Kidney (tissue), 14 donors: ENCODE measurements around the gene GTF3C4. TPM values are rescaled to one million over a fixed set of nuclear protein-coding genes. Genes with fewer than 3 reads are reported as not detected.

Source experiments
- DNase-seq, 5 donors: peaks; one replicate each; pipeline ENCODE4 v3.0.0-alpha.2; 2013 to 2020
- FAIRE-seq: peaks from 2 replicates; lab custom pipeline; 2012; peaks lifted over from hg19 to GRCh38; lab: Jason Lieb, UNC
- H3K27ac ChIP-seq, 2 donors: one replicate each; pipeline ENCODE4 v1.7.0; 2013; ENCODE audit warnings: low read depth in 2 of 2, low read length in 2 of 2, inconsistent platforms in 1 of 2
- H3K27me3 ChIP-seq: one replicate; pipeline ENCODE4 v1.7.1; 2013; ENCODE audit warnings: low read length, inconsistent platforms; ENCODE audit not compliant: control insufficient read depth, insufficient read depth
- H3K36me3 ChIP-seq, 3 donors: one replicate each; pipeline versions ENCODE4 v1.7.0 to v1.7.1; 2013; ENCODE audit warnings: low read length in 3 of 3, control low read depth in 1 of 3, inconsistent platforms in 1 of 3; ENCODE audit not compliant: insufficient read depth in 3 of 3, control insufficient read depth in 2 of 3
- H3K4me1 ChIP-seq, 3 donors: one replicate each; pipeline versions ENCODE4 v1.7.0 to v1.7.1; 2013; ENCODE audit warnings: low read length in 3 of 3, inconsistent platforms in 1 of 3, low read depth in 1 of 3; ENCODE audit not compliant: control insufficient read depth in 2 of 3, insufficient read depth in 2 of 3
- H3K4me3 ChIP-seq, 3 donors: one replicate each; pipeline versions ENCODE4 v1.7.0 to v1.8.1; 2013; ENCODE audit warnings: low read length in 3 of 3, control low read depth in 1 of 3, inconsistent platforms in 1 of 3
- H3K9ac ChIP-seq, 3 donors: one replicate each; pipeline versions ENCODE4 v1.7.0 to v1.7.1; 2013; ENCODE audit warnings: low read length in 3 of 3, control low read depth in 1 of 3, inconsistent platforms in 1 of 3
- H3K9me3 ChIP-seq, 3 donors: one replicate each; pipeline versions ENCODE4 v1.7.0 to v1.7.1; 2013; ENCODE audit warnings: low read length in 3 of 3, control low read depth in 1 of 3, inconsistent platforms in 1 of 3; ENCODE audit not compliant: control insufficient read depth in 2 of 3, insufficient read depth in 1 of 3
- intact Hi-C: fragments of 100-400 bp; cut with DNase I; formaldehyde crosslinking; loops from one replicate; pipeline ENCODE4 v1.11.1; 2022
- polyA plus RNA-seq: library from polyadenylated mRNA; stranded (reverse); fragments of 350-450 nt; fragmentation: Illumina TruSeq; extraction: RNeasy Lipid Tissue Mini Kit (QIAGEN cat#74804); gene quantifications from one replicate; pipeline ENCODE4 v1.2.3, GENCODE V29; 2014; ENCODE audit warnings: low read depth, low replicate concordance; ENCODE audit not compliant: insufficient read depth
- total RNA-seq: library from RNA; stranded (reverse); fragmentation: NEBNext Ultra II Directional; extraction: Animal tissue kit (Norgen Biotek cat#: 25700); gene quantifications from one replicate; pipeline ENCODE4 v1.2.1, GENCODE V29; 2021
- TF ChIP-seq, protein P1 (sequence below): IDR thresholded peaks from 3 replicates; pipeline ENCODE4 v1.5.1; 2012; ENCODE audit warnings: mild to moderate bottlenecking, moderate library complexity, borderline replicate concordance; ENCODE audit not compliant: insufficient read depth; ENCODE audit errors: extremely low read depth
- donor health status: control.
- donor health status: control.
- donor health status: control.
- donor health status: control.
- donor health status: control.
- donor health status: DM: yes; HTN: yes; CAD: no.
- donor health status: Normal renal cell carcinoma (clear cell type).

Gene GTF3C4
- total and polyA plus RNA-seq, 2 donors from 2014 or later = 3.7 to 21.0 TPM

- H3K9me3 ChIP-seq = no peaks in the 10 kb centered on the region
- H3K9ac ChIP-seq = no peak overlapping the region
- no peak overlapping the region for H3K4me3 ChIP-seq
- FAIRE-seq (no peak), DNase-seq (no peak)
- no peaks in the 10 kb centered on the region for H3K27me3 ChIP-seq
- no peaks in the 10 kb centered on the region for H3K4me1 ChIP-seq
- H3K27ac ChIP-seq = no peak overlapping the region
- TF ChIP-seq, protein P1, sequence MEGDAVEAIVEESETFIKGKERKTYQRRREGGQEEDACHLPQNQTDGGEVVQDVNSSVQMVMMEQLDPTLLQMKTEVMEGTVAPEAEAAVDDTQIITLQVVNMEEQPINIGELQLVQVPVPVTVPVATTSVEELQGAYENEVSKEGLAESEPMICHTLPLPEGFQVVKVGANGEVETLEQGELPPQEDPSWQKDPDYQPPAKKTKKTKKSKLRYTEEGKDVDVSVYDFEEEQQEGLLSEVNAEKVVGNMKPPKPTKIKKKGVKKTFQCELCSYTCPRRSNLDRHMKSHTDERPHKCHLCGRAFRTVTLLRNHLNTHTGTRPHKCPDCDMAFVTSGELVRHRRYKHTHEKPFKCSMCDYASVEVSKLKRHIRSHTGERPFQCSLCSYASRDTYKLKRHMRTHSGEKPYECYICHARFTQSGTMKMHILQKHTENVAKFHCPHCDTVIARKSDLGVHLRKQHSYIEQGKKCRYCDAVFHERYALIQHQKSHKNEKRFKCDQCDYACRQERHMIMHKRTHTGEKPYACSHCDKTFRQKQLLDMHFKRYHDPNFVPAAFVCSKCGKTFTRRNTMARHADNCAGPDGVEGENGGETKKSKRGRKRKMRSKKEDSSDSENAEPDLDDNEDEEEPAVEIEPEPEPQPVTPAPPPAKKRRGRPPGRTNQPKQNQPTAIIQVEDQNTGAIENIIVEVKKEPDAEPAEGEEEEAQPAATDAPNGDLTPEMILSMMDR = no peak
- intact Hi-C loops = no loop called here
- no peaks in the 10 kb centered on the region for H3K36me3 ChIP-seq
These were observed 56.4 kb downstream of the GTF3C4 start for GRCh38 chr9:132726576-132727130.

DNA sequence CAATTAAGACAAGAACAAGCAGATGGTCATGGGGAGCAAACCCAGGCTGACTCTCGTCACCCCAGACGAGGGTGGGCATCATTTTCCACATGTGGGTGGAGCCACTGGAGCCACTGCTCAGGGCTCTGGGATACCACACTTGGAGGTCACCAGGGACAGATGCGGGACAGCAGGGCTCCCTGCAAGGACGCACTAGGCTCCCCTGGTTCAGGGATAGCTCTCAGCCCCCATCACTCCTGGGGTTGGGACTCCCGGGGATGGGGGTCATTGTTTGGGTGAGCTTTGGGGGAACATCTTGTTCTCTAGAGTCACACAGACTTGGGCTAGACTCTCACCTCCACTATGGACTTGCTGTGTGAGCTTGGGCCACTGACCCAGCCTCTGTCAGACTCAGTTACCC lies 57.8 kb downstream of the GTF3C4 start:
- Histone ChIP-seq H3K36me3 (no peaks in the 10 kb centered on the region), H3K9me3 (no peaks in the 10 kb centered on the region), H3K27ac (no peak overlapping the region), H3K4me3 (no peak overlapping the region), H3K4me1 (no peaks in the 10 kb centered on the region), H3K9ac (no peak overlapping the region), H3K27me3 (no peaks in the 10 kb centered on the region)
- TF ChIP-seq, protein P1 = no peak
- intact Hi-C loops = no loop called here
- DNase-seq = no peak
- no peak for FAIRE-seq

- no peak overlapping the region for H3K4me3 ChIP-seq
- H3K9ac ChIP-seq = no peak overlapping the region
- DNase-seq (no peak), FAIRE-seq (no peak)
- TF ChIP-seq, protein P1 = no peak
- intact Hi-C loops = no loop called here
- no peaks in the 10 kb centered on the region for H3K36me3 ChIP-seq
- no peaks in the 10 kb centered on the region for H3K4me1 ChIP-seq
- no peaks in the 10 kb centered on the region for H3K9me3 ChIP-seq
- no peaks in the 10 kb centered on the region for H3K27me3 ChIP-seq
- no peak overlapping the region for H3K27ac ChIP-seq
These were observed 58.2 kb downstream of the GTF3C4 start for GRCh38 chr9:132728497-132728896.
